DMS79 (cell line): ENCODE measurements around the gene DCUN1D3.
"Not testable (repeated sequence)": the region's sequence is repeated elsewhere in the genome, so short reads cannot be mapped to it uniquely, and the experiment has no call there.

Experiments
- DNase-seq: peaks from one replicate; lab custom pipeline; 2025; lab: John Stamatoyannopoulos, UW

DCUN1D3 gene

DNA sequence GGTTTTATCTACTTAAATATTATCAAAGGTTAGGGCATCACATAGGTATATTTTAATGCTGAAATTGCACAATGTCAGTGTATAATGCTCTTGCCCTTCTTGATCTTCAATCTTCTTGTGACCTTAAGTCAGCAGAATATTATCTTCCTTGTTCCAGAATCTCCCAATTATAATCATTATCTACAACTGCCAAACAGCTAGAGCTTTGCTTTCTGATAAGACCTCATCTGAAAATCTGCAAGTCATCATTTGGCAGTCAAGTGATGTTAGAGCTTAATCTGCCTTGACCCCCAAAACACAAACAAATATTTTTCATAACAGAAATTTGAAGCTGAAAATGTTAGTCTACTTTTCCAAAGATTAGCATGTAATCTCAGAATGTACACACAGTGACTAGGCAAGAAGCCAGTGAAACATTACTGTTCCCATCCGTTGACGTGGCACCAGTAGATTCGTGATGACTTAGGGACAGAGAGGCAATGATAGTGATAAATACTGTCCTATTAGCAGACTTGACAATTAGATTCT lies 74.1 kb downstream of the DCUN1D3 start:
- DNase-seq: no peak

DNA sequence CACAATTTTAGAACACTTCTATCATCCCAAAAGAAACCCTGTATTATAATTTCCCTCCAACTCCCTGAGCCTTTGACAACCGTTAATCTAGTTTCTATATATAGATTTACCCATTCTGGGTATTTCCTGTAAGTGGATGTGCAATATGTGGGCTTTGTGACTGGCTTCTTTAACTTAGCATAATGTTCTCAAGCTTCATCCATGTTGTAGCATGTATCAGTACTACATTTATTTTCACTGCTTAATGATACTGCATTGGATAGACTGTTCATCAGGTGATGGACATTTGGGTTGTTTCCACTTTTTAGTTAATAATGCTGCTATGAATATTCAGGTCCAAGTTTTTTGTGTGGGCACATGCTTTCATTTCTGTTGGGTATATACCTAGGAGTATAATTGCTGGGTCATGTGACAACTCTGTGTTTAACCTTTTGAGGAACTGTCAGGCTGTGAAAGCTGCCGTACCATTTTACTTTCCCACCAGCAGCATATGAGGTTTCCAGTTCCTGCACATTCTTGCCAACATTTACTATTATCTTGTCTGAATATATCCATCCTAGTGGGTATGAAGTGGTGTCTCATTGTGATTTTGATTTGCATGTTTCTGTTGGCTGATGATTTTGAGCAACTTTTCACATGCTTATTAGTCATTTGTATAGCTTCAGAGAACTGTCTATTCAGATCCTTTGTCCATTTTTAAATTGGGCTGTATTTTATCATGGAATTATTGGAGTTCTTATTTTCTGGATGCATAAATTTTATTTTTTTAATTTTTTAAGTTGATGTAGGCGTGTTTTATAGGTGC lies 77.4 kb downstream of the DCUN1D3 start:
- no peak for DNase-seq

DNA sequence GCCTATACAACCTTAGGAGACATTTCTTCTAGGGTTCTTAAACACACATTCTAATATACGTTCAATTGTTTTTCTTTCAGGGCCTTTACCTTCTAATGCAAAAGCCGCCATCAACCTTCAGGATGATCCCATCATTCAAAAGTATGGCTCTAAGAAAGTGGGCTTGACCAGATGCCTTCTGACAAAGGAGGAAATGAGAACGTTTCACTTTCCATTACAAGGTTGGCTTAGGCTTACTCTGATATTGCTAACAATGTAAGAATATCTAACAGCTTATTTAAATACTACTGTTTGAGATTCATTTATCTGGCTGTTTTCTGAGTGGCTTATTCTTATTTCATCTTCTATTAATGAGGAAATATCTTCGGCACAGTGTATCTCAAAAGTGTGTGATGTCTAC lies 78.5 kb downstream of the DCUN1D3 start:
- DNase-seq: no peak

DNA sequence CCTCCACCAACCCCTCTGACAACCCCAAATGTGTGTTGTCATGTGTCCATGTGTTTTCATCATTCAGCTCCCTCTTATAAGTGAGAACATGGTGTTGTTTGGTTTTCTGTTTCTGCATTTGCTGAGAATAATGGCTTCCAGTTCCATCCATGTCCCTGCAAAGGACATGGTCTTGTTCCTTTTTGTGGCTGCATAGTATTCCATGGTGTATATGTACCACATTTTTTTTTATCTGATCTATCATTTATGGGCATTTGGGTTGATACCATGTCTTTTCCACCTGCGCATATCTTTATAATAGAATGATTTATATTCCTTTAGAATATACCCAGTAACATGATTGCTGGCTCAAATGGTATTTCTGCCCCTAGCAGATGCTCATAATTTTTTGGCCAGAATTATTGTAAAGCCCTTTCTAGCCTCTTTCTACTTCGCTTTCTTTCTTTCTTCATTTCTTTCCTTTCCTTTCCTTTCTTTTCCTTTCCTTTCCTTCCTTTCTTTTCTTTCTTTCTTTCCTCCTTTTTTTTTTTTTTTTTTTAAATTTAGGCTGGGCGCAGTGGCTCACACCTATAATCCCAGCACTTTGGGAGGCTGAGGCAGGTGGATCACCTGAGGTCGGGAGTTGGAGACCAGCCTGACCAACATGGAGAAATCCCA lies 81.1 kb downstream of the DCUN1D3 start:
- DNase-seq: no peak

DNA sequence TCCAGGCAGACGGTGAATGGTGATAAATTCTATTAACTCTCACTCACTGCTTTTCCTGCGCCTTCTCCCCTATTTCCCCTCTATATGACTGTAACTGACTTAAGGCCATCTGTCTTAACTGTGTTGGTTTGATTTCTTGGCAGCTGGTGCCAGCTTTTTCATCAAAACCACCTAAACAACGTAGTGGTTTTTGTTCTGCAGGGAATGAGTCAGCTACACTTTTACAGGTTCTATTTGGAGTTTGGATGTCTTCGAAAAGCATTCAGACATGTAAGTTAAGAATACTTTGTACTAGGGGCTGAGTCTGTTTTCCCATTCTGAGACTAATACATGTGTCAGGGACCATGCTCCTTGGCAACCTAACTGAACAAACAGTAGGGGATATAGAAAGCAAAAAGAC lies 85.4 kb downstream of the DCUN1D3 start:
- no peak for DNase-seq

DNA sequence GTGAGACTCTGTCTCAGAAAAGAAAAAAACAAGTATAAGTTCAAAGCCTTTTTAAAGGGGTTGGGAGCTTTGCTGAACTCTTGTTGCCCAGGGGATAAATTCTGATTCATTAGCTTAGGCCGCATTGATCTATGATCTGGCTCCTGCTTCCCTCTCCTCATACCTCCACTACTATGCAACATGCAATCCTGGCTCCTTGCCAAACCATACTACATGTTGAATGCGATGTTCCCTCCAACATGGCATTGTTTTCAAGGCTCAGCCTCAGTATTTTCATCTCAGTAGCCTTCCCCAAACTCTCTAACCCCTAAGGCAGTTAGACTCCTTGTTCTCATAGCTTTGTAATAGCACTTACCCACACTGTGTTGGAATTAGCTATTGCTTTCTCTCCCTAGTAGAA lies 87.6 kb downstream of the DCUN1D3 start:
- no peak for DNase-seq

DNA sequence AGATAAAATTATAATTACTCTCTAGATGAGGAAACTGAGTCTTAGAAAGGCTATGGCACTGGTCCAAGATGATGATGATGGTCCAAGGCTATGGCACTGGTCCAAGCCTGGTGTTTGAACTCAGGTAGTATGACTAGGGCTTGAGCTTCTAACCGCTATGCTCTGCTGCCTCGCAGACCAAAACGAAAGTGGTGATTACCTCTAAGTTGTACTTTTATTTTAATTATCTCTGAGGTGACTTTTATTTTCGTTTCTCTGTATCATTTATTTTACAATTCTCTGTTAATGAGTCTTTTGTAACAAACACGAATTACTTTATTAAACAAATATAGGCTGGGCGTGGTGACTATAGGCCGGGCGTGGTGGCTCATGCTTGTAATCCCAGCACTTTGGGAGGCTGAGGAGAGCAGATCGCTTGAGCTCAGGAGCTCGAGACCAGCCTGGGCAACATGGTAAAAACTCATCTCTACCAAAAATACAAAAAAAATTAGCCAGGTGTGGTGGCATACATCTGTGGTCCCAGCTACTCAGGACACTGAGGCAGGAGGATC lies 88.2 kb downstream of the DCUN1D3 start:
- no peak for DNase-seq

DNA sequence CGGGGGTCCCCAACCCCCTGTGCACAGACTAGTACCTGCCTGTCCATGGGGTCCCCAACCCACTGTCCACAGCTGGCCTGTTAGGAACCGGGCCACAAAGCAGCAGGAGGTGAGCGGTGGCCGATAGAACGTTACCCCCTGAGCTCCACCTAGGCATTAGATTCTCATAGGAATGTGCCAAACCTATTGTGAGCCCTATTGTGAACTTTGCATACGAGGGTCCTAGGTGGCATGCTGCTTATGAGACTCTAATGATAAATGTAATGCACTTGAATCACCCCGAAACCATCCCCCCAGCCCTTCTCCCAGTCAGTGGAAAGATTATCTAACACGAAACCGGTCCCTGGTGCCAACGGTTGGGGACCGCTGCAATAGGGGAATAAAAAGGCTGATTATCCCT lies 92.3 kb downstream of the DCUN1D3 start:
- no peak for DNase-seq

DNA sequence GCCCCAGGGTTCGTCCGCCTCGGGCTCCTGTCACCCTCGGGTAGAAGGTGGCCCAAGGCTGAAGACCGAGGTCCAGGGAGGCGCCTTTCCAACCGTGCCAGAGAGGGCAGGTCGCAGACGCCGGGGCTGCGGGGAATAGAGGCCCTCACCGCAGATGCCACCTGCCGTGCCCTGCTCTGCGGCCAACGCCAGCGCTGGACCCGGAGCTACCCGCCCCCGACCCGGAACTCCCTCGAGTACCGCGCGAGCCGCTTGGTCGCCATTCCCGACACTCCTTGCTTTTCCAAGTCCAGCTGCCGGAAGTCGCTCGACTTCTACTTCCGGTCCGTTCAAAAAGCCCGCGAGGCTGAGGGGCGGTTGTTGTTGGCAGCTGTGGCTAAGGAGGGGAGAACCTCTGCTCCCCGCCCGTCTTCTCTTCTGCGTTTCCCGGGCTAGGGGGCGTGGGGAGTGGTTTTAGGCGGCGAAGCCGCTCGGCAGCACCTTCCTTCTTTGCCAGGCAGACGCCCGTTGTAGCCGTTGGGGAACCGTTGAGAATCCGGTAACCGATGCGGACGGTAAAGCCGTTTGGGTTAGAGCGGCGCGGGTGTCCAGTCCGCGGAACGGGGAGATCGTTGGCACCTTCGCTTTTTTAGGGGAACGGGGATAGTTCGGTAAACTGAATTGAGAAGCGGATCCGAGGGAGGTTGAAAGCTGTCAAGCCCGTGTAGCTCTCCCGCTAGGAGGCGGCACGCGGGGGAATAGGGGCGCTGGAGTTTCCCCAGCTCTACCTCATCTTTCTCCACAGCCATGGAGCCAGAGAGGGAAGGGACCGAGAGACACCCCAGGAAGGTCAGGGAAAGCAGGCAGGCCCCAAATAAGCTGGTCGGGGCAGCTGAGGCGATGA lies 93.7 kb downstream of the DCUN1D3 start, which contains the start of the genes ERI2 and REXO5:
ERI2 (minus strand) TSS at position 305 of the 883 bp plus-strand sequence; CDS start at position 263, 42 bp downstream.
REXO5 (plus strand) TSS at position 360 of the 883 bp plus-strand sequence; CDS start at position 787, 427 bp downstream.
- DNase-seq: peak; percentile 93

DNA sequence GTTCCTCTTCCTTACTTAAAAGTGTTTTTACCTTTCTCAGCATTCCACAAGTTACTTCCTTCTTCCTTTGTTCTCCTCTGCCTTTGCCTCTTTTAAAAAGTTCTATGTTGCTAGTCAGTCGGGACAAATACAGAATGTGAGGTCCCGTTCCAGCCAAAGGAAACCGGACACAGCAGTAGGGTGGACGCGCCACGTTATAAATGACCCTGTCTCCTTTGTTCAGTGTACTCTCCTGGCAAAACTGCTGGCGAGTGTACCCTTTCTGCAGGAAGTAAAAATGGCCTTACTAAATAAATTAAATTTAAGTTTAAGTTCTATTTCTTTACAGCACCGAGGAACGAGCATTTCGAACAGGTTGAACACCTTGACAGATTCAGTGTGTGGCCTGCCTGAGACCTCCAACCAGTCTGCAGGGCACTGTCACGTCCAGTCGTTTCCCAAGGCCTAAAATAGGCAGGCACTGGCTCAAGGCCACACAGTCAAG lies 94.4 kb downstream of the DCUN1D3 start:
- not testable (repeated sequence) for DNase-seq
